ENCODE data around the gene H6PD. TPM values are rescaled to one million over a fixed set of nuclear protein-coding genes. Genes with fewer than 3 reads are reported as not detected.
"Not testable (repeated sequence)": the region's sequence is repeated elsewhere in the genome, so short reads cannot be mapped to it uniquely, and the experiment has no call there.

H6PD gene
- total and polyA plus RNA-seq, 4 donors, result 4.8 to 65.4 (median 40.2) TPM

DNA sequence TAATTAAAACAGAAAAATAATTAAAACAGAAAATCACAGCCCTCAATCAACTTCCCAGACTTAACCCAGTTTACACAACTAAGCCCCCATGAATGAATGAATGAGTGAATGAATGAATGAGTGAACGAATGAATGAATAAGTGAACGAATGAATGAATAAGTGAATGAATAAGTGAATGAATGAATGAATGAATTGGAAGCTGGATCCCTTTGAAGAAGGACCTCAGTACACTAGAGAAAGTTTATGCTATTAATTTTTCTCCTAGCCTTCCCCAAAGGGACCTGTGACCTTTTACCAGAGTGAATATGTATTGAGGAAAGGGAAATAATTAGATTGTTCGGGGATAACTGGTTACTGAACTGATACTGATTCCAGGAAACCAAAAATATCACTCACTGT is 63.7 kb downstream of the H6PD start:
- H3K9me3 ChIP-seq (ENCODE audit: control insufficient read depth, low read length), result no peaks in the 10 kb centered on the region
- WGBS, 2 donors, result 68 to 71% methylated on average over 3 of the region's 3 CpGs
- H3K27me3 ChIP-seq (ENCODE audit: control insufficient read depth in 1 of 2, insufficient read depth in 2 of 2, low read length in 1 of 2), result no peaks in the 10 kb centered on the region
- no peak overlapping the region for H3K4me3 ChIP-seq (ENCODE audit: low read length in 2 of 2)
- no peak overlapping the region for H3K27ac ChIP-seq (ENCODE audit: low read depth in 1 of 2, low read length in 2 of 2)
- ATAC-seq (ENCODE audit: low FRiP score) (no peak), DNase-seq (no peak)
- peaks cover 4 to 18% of the 10 kb centered on the region in 2 donors for H3K4me1 ChIP-seq (ENCODE audit: control insufficient read depth in 1 of 2, insufficient read depth in 2 of 2, low read length in 2 of 2)
- H3K36me3 ChIP-seq (ENCODE audit: control insufficient read depth in 1 of 2, insufficient read depth in 2 of 2, low read length in 1 of 2), result peaks cover 0 to 2% of the 10 kb centered on the region in 2 donors
- intact Hi-C loops (cut with DNase I), result no loop called here

DNA sequence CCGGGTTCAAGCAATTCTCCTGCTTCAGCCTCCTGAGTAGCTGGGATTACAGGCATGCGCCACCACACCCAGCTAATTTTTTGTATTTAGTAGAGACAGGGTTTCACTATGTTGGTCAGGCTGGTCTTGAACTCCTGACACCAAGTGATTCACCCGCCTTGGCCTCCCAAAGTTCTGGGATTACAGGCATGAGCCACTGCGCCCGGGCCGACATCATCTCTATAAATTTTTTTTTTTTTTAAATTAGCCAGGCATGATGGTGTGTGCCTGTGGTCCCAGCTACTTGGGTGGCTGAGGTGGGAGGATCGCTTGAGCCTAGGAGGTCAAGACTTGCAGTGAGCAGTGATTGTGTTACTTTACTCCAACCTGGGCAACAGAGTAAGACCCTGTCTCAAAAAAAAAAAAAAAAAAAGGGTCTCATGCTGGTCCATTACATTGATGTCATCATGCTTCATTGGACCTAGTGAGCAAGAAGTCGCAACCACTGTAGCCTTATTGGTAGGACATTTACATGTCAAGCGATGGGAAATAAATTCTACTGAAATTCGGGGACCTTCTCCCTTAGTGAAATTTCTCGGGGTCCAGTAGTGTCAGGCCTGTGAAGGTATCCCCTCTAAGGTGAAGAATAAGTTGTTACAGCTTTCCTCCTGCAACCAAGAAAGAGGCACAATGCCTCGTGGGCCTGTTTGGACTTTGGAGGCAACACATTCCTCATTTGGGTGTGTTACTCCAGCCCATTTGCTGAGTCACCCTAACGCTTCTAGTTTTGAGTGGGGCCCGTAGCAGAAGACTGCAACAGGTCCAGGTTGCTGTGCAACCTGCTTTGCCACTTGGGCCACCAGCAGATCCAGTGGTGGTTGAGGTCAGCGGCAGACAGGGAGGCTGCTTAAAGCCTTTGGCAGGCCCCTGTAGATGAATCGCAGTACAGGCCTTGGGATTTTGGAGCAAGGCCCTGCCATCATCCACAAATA is 65.3 kb downstream of the H6PD start:
- H3K4me3 ChIP-seq (ENCODE audit: low read length in 2 of 2); intact Hi-C loops (cut with DNase I); ATAC-seq (ENCODE audit: low FRiP score); H3K36me3 ChIP-seq (ENCODE audit: control insufficient read depth in 1 of 2, insufficient read depth in 2 of 2, low read length in 1 of 2); H3K27me3 ChIP-seq (ENCODE audit: control insufficient read depth in 1 of 2, insufficient read depth in 2 of 2, low read length in 1 of 2); DNase-seq; H3K9me3 ChIP-seq (ENCODE audit: control insufficient read depth, low read length): not testable (repeated sequence)
- 55 to 64% methylated on average over 14 to 16 of the region's 16 CpGs for WGBS, 2 donors
- peaks cover 4 to 20% of the 10 kb centered on the region in 2 donors for H3K4me1 ChIP-seq (ENCODE audit: control insufficient read depth in 1 of 2, insufficient read depth in 2 of 2, low read length in 2 of 2)
- H3K27ac ChIP-seq (ENCODE audit: low read depth in 1 of 2, low read length in 2 of 2), result peak overlapping the region in 1 of 2 donors; percentile 72

DNA sequence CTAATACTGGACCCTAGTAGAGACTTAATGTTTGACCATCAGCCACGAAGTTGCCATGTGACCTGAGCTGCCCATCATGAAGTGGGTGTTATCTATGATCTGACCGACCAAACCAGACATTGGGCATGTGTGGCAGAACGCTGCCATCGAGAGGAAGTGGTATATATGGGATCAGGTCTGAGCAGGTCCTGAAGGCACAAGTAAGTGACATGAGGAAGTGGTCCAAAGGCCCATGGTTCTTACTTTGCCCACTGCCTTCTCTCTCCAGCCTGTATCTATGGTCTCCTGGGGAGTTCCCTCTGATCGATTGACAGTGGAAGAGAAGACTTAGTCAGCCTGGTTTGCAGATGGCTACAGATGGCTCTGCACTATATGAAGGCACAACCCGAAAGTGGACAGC is 66.0 kb downstream of the H6PD start:
- Histone ChIP-seq H3K4me1 (ENCODE audit: control insufficient read depth in 1 of 2, insufficient read depth in 2 of 2, low read length in 2 of 2) (peaks cover 4 to 20% of the 10 kb centered on the region in 2 donors), H3K4me3 (ENCODE audit: low read length in 2 of 2) (no peak overlapping the region), H3K27me3 (ENCODE audit: control insufficient read depth in 1 of 2, insufficient read depth in 2 of 2, low read length in 1 of 2) (no peaks in the 10 kb centered on the region), H3K9me3 (ENCODE audit: control insufficient read depth, low read length) (no peaks in the 10 kb centered on the region), H3K27ac (ENCODE audit: low read depth in 1 of 2, low read length in 2 of 2) (peak overlapping the region in 1 of 2 donors; percentile 72), H3K36me3 (ENCODE audit: control insufficient read depth in 1 of 2, insufficient read depth in 2 of 2, low read length in 1 of 2) (peaks cover 0 to 2% of the 10 kb centered on the region in 2 donors)
- ATAC-seq (ENCODE audit: low FRiP score), result no peak
- no peak for DNase-seq
- 36 to 40% methylated on average over 6 of the region's 6 CpGs for WGBS, 2 donors
- intact Hi-C loops (cut with DNase I), result no loop called here

DNA sequence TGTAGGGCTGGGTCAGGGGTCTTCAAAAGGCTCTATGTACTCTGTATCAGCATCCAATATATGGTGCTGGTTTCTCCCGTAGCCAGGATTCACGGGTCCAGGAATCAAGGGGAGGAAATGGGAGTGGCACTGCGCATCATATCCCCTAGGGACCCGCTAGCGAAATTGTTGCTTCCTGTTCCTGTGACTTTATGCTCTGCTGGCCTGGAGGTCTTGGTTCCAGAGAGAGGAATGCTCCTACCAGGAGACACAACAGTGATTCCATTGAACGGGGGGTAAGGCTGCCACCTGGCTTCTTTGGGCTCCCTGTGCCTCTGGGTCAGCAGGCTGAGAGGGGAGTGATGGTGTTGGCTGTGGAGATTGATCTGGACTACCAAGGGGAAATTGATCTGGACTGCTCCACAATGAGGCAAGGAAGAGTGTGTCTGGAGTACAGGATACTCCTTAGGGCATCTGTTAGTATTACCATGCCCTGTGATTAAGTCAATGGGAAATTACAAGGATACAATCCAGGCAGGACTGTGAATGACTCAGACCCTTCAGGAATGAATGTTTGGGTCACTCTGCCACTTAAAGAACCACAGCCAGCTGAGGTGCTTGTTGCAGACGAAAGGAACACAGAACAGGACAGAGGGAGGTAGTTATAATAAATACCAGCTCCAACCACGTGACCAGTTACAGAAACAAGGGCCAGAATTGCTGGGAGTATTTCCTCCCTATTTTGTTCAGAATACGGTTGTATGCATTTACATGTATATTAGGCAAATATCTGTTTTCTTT is 68.4 kb downstream of the H6PD start:
- Histone ChIP-seq H3K9me3 (ENCODE audit: control insufficient read depth, low read length) (no peaks in the 10 kb centered on the region), H3K27ac (ENCODE audit: low read depth in 1 of 2, low read length in 2 of 2) (peak overlapping the region; percentile 11 to 85), H3K4me3 (ENCODE audit: low read length in 2 of 2) (no peak overlapping the region), H3K36me3 (ENCODE audit: control insufficient read depth in 1 of 2, insufficient read depth in 2 of 2, low read length in 1 of 2) (peaks cover 0 to 2% of the 10 kb centered on the region in 2 donors), H3K4me1 (ENCODE audit: control insufficient read depth in 1 of 2, insufficient read depth in 2 of 2, low read length in 2 of 2) (peaks cover 4 to 17% of the 10 kb centered on the region in 2 donors), H3K27me3 (ENCODE audit: control insufficient read depth in 1 of 2, insufficient read depth in 2 of 2, low read length in 1 of 2) (no peaks in the 10 kb centered on the region)
- DNase-seq (no peak), ATAC-seq (ENCODE audit: low FRiP score) (peak; percentile 52)
- 20 to 28% methylated on average over 9 of the region's 9 CpGs for WGBS, 2 donors
- intact Hi-C loops (cut with DNase I), result no loop called here

DNA sequence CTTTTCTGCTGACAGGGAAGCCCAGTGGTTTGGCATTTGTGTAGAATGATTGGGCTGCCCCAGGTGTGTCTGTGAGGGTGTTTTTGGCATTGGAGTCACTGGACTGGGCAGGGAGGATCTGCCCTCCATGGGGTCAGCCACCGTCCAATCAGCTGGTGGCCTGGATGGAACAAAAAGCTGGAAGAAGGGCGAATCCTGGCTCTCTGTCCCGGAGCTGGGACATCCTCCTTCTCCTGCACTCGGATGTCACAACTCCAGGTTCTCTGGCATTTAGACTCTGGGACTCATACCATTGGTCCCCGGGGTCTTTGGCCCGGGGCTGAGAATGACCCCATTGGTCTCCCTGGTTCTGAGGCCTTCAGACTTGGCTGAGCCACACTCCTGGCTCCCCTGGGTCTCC is 69.3 kb downstream of the H6PD start:
- peaks cover 4 to 17% of the 10 kb centered on the region in 2 donors for H3K4me1 ChIP-seq (ENCODE audit: control insufficient read depth in 1 of 2, insufficient read depth in 2 of 2, low read length in 2 of 2)
- H3K4me3 ChIP-seq (ENCODE audit: low read length in 2 of 2), result no peak overlapping the region
- no peak for DNase-seq
- H3K27me3 ChIP-seq (ENCODE audit: control insufficient read depth in 1 of 2, insufficient read depth in 2 of 2, low read length in 1 of 2), result no peaks in the 10 kb centered on the region
- 78 to 80% methylated on average over 6 of the region's 6 CpGs for WGBS, 2 donors
- peaks cover 0 to 2% of the 10 kb centered on the region in 2 donors for H3K36me3 ChIP-seq (ENCODE audit: control insufficient read depth in 1 of 2, insufficient read depth in 2 of 2, low read length in 1 of 2)
- ATAC-seq (ENCODE audit: low FRiP score), result no peak
- peak overlapping the region in 1 of 2 donors; percentile 10 for H3K27ac ChIP-seq (ENCODE audit: low read depth in 1 of 2, low read length in 2 of 2)
- H3K9me3 ChIP-seq (ENCODE audit: control insufficient read depth, low read length), result no peaks in the 10 kb centered on the region
- intact Hi-C loops (cut with DNase I), result no loop called here

DNA sequence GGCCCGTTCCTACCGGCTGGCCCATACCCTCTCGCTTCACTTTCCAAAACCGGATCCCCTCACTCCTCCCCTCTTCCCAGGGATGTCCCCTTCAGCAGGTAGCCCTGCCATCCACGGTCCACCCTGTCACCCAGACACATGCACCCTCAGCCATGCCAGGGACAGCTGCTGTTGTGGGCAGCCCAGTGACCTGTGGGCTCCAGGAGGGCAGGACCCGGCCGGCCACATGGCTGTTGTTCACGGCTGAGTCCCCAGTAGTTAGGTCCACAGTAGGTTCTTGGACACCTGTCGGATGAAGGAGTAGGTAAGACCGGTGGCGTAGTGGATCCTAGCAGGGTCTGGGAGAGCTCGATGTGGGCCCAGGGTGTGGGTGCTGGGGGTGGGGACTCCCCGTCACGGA is 70.6 kb downstream of the H6PD start:
- intact Hi-C loops (cut with DNase I), result no loop called here
- Histone ChIP-seq H3K4me1 (ENCODE audit: control insufficient read depth in 1 of 2, insufficient read depth in 2 of 2, low read length in 2 of 2) (peaks cover 4 to 16% of the 10 kb centered on the region in 2 donors), H3K27ac (ENCODE audit: low read depth in 1 of 2, low read length in 2 of 2) (no peak overlapping the region), H3K9me3 (ENCODE audit: control insufficient read depth, low read length) (no peaks in the 10 kb centered on the region), H3K27me3 (ENCODE audit: control insufficient read depth in 1 of 2, insufficient read depth in 2 of 2, low read length in 1 of 2) (no peaks in the 10 kb centered on the region), H3K36me3 (ENCODE audit: control insufficient read depth in 1 of 2, insufficient read depth in 2 of 2, low read length in 1 of 2) (peaks cover 0 to 2% of the 10 kb centered on the region in 2 donors), H3K4me3 (ENCODE audit: low read length in 2 of 2) (no peak overlapping the region)
- DNase-seq (no peak), ATAC-seq (ENCODE audit: low FRiP score) (no peak)
- WGBS, 2 donors, result 73 to 74% methylated on average over 14 of the region's 14 CpGs

DNA sequence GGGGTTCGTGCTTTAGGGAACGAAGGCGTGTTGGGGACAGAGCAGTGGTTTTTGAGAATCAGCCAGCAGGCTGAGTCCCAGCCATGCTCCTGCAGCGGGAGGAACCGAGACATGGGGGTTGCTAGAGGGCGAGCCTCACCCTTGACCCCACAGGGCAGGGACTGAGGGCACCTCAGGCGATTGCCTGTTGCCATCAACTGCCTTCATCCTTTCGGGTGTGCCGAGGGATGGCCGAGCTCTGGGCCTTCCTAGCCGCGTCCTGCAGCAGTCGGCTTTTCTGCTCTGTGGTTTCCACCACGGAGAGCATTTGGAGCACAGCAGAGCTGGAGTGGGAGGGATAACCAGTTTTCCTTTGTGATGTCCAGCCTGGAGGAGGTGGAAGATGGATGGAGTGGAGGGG is 71.4 kb downstream of the H6PD start:
- DNase-seq, result no peak
- H3K27ac ChIP-seq (ENCODE audit: low read depth in 1 of 2, low read length in 2 of 2), result no peak overlapping the region
- intact Hi-C loops (cut with DNase I), result no loop called here
- no peaks in the 10 kb centered on the region for H3K27me3 ChIP-seq (ENCODE audit: control insufficient read depth in 1 of 2, insufficient read depth in 2 of 2, low read length in 1 of 2)
- no peak for ATAC-seq (ENCODE audit: low FRiP score)
- no peak overlapping the region for H3K4me3 ChIP-seq (ENCODE audit: low read length in 2 of 2)
- no peaks in the 10 kb centered on the region for H3K9me3 ChIP-seq (ENCODE audit: control insufficient read depth, low read length)
- H3K36me3 ChIP-seq (ENCODE audit: control insufficient read depth in 1 of 2, insufficient read depth in 2 of 2, low read length in 1 of 2), result peaks cover 0 to 2% of the 10 kb centered on the region in 2 donors
- H3K4me1 ChIP-seq (ENCODE audit: control insufficient read depth in 1 of 2, insufficient read depth in 2 of 2, low read length in 2 of 2), result peaks cover 4 to 9% of the 10 kb centered on the region in 2 donors
- WGBS, 2 donors, result 30 to 36% methylated on average over 14 of the region's 14 CpGs

DNA sequence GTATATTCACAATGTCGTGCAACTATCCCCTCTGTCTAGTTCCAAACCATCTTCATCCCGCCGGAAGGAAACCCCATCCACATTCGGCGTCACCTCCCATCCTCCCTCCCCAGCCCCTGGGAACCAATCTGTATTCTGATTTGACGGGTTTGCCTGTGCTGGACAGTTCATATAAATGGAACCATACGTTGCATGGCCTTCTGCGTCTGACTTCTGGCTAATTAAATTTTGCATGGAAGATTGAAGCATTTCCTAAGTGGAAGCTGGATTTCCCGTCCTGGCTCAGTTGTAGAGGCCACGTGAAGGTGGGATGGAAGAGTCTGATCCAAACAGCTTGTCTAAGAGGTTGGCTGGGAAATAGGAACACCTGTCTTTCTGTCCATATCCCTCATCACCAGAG is 72.7 kb downstream of the H6PD start:
- intact Hi-C loops (cut with DNase I), result no loop called here
- no peak overlapping the region for H3K27ac ChIP-seq (ENCODE audit: low read depth in 1 of 2, low read length in 2 of 2)
- 86 to 89% methylated on average over 10 of the region's 10 CpGs for WGBS, 2 donors

More for the DNA sequence above, 72.7 kb downstream of the H6PD start:
- H3K36me3 ChIP-seq (ENCODE audit: control insufficient read depth in 1 of 2, insufficient read depth in 2 of 2, low read length in 1 of 2), result no peaks in the 10 kb centered on the region
- no peak for ATAC-seq (ENCODE audit: low FRiP score)
- no peak overlapping the region for H3K4me3 ChIP-seq (ENCODE audit: low read length in 2 of 2)
- no peak for DNase-seq
- H3K4me1 ChIP-seq (ENCODE audit: control insufficient read depth in 1 of 2, insufficient read depth in 2 of 2, low read length in 2 of 2), result peaks cover 2 to 4% of the 10 kb centered on the region in 2 donors
- no peaks in the 10 kb centered on the region for H3K27me3 ChIP-seq (ENCODE audit: control insufficient read depth in 1 of 2, insufficient read depth in 2 of 2, low read length in 1 of 2)
- no peaks in the 10 kb centered on the region for H3K9me3 ChIP-seq (ENCODE audit: control insufficient read depth, low read length)

All from aorta (tissue), 5 donors.